Epithelial cell of esophagus (primary cell): Measurements from ENCODE around the gene SOWAHB.
"Not testable (repeated sequence)": the region's sequence is repeated elsewhere in the genome, so short reads cannot be mapped to it uniquely, and the experiment has no call there.

ENCODE experiments used
- DNase-seq: peaks from one replicate; pipeline ENCODE4 v3.0.0; 2010; ENCODE audit warnings: low read depth
- H3K4me3 ChIP-seq: 2 replicates; pipeline ENCODE4 v1.5.1; 2011; ENCODE audit warnings: mild to moderate bottlenecking, low read length, control low read depth
- CTCF ChIP-seq: IDR thresholded peaks from 2 replicates; pipeline ENCODE4 v1.5.1; 2011; ENCODE audit warnings: low read depth, mild to moderate bottlenecking, low read length, control low read depth, inconsistent platforms; ENCODE audit not compliant: insufficient read depth; ENCODE audit errors: missing control alignments

SOWAHB gene

GRCh38 chr4:76882630-76883029, 15.3 kb downstream of the SOWAHB start:
- TF ChIP-seq CTCF = no peak
- DNase-seq = peak; percentile 41
- no peak overlapping the region for H3K4me3 ChIP-seq

- no peak overlapping the region for H3K4me3 ChIP-seq
- TF ChIP-seq CTCF = no peak
- DNase-seq = peak; percentile 97
Observed at GRCh38 chr4:76881375-76881774, 16.6 kb downstream of the SOWAHB start.

GRCh38 chr4:76879731-76880364, 18.1 kb downstream of the SOWAHB start:
- no peak for TF ChIP-seq CTCF
- peak; percentile 58 for DNase-seq
- H3K4me3 ChIP-seq = no peak overlapping the region

- DNase-seq, H3K4me3 ChIP-seq: not testable (repeated sequence)
Observed at GRCh38 chr4:76878641-76879165, 19.2 kb downstream of the SOWAHB start.

GRCh38 chr4:76874176-76874575, 23.8 kb downstream of the SOWAHB start:
- H3K4me3 ChIP-seq = no peak overlapping the region
- DNase-seq = no peak
- no peak for TF ChIP-seq CTCF

GRCh38 chr4:76873495-76873894, 24.4 kb downstream of the SOWAHB start:
- TF ChIP-seq CTCF = no peak
- H3K4me3 ChIP-seq = no peak overlapping the region
- DNase-seq = no peak

GRCh38 chr4:76872556-76872955, 25.4 kb downstream of the SOWAHB start:
- no peak overlapping the region for H3K4me3 ChIP-seq
- no peak for TF ChIP-seq CTCF
- no peak for DNase-seq

- not testable (repeated sequence) for DNase-seq, H3K4me3 ChIP-seq
Observed at GRCh38 chr4:76868780-76869179, 29.2 kb downstream of the SOWAHB start.
